Femur (tissue), 1 donor: Measurements from ENCODE around the gene DNPH1.
A peak's percentile ranks its signal among the peaks of the same experiment; 100 is the strongest.

Source experiments
- DNase-seq: peaks from one replicate; pipeline ENCODE4 v3.0.0-alpha.2; 2017

Gene DNPH1, protein sequence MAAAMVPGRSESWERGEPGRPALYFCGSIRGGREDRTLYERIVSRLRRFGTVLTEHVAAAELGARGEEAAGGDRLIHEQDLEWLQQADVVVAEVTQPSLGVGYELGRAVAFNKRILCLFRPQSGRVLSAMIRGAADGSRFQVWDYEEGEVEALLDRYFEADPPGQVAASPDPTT

GRCh38 chr6:43228951-43229802, at the start of gene DNPH1:
Gene DNPH1, minus strand, starts transcription at chr6:43229481. Its CDS starts 25 bp downstream, at chr6:43229456.
- DNase-seq: peak; percentile 85

DNA sequence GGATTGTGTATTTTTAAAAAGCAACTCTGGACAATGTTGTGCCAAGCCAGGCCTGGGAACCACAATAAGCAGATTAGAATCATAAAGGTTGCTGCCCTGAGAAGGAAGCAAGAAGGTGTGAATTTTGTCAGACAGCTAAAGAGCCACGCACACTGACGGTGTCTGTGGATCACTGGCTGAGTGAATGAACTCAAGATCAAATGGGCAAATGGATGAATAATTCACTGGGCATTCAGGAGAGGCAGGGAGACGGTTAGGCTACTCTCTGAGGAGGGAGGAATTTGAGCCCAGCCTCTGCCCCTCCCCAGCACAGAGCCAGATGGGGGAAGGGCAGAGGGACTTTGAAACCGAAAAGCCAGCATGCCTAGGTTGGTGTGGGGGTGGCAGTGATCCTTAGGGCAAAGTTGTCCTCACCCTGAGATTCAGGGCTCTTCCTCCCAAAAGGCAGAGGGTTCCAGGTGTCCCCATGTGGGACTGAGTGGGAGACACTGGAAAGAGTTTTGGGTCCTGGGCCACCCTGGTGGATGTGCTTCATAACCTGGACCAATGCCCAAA, 49.3 kb upstream of the DNPH1 start:
- DNase-seq: no peak

DNA sequence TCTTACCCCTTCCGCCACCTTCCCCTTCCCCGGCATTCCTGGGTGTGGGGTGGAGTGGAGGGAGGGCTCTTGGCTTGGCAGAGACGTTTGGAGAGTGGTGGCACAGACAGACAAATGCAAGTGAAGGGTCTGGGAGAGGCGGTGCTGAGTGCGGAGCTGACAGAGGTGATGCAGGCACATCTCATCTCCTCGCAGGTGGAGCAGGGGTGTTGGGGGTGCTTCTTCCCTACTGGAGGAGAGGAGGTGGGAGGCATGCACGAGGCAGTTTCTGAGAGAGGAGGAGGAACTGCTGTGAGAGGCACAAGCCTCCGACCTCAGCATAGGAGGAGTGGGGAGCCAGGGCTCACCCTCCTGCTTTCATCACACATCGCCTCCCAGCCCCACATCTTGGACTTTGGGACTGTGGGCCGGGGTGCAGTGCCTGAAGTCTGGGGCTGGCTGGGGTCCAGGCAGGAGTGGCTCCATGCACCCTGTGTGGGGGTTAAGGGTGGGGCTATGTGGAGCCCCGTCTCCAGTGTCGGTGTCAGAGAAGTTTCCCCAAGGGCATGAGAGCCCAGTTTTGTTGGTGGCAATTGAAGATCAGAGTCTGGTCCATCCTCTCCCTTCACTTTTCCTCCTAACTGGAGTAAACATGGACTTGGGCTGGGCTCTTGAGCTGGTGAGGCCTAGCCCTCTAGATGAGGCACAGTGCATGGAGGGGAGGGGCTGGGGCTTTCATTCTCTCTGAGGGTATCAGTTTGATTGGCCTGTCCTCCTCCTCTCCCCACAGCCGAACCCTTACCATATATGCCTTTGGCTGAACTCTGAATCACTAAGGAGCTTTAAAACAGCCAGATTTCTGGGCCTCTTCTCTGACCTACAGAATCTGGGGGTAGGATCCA, 48.6 kb upstream of the DNPH1 start:
- DNase-seq: no peak

DNA sequence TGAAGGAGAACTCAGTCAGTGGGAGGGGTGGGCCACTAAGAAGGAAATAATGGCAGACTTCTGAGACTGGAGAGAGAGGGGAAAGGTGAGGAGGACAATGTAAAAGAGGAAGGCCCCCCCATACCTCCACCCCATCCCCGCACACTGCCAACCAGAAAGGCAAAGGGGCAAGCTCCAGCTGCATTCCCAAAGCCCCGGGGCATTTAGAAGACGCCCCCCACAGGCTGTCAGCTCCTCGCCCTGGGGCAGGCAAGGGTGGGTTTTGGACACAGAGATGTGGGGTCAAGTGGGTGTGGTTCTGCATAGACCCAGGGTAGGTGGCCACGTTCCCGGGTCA, 48.0 kb upstream of the DNPH1 start:
- DNase-seq: no peak

DNA sequence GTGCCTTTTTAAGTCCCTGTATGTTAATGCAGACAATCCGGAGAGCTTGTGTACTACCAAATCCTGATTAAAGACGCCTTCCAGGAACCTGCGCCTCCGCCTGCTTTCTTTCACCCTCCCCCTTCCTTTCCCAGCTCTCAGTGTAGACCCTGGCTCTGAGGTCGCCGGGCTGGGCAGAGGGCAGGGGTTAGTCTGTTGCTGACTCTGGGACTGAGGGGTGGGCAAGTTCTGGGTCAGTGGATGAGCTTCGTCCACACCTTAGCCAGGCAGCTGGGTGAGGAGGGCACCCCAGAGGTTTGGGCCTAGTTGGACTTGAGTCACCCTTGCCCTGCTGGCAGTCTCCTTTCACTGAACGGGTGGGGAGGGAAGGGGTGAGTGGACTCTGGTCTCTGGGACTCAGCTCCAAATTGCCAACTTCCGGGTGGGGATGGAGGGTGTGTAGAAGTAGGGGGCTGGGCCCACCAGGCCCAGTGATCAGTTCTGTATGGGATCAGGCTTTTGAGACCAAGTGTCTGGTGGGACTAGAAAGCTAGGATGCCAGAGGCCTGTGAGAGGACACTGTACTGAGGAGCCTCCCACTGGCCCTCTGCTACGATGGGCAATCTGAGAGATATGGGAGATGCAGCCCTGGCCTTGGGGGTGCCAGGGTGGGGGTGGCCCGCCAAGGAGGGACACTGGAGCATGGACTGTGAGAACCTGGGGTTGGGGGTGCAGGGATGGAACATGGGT, 47.5 kb upstream of the DNPH1 start:
- DNase-seq: no peak

GRCh38 chr6:43275801-43276576, 46.7 kb upstream of the DNPH1 start:
- DNase-seq: no peak

DNA sequence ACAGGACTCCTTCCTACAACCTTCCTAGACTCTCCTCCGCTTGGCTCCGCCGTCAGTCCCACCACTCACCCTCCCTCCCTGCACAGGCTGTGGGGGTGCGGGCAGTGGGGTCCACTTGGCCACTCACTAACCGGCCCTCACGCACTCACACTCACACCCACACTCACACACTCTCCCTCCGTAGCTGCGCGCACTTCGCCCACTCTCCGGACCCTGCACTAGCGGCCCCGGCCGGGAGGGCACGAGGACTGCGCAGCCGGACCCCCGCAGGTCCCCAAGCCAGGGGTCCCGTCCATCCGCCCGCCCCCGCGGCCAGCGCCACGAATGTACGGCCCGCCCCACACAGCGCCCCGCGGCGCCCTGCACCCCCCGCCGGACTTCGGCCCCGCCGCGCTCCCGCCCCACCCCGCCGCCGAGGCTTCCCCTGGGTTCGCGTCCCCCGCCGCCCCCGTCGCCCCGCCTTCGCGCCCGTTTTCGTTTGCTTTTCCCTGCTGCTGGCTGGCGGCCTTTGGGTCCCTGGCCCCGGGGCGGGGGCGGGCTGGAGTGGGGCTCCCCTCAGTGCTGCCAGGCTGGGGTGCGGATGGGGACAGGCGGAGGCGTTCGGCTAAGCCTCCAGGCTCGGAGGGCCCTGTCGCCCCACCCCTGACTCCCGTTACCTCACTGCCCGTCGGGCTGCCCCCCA, 45.8 kb upstream of the DNPH1 start:
- no peak for DNase-seq

DNA sequence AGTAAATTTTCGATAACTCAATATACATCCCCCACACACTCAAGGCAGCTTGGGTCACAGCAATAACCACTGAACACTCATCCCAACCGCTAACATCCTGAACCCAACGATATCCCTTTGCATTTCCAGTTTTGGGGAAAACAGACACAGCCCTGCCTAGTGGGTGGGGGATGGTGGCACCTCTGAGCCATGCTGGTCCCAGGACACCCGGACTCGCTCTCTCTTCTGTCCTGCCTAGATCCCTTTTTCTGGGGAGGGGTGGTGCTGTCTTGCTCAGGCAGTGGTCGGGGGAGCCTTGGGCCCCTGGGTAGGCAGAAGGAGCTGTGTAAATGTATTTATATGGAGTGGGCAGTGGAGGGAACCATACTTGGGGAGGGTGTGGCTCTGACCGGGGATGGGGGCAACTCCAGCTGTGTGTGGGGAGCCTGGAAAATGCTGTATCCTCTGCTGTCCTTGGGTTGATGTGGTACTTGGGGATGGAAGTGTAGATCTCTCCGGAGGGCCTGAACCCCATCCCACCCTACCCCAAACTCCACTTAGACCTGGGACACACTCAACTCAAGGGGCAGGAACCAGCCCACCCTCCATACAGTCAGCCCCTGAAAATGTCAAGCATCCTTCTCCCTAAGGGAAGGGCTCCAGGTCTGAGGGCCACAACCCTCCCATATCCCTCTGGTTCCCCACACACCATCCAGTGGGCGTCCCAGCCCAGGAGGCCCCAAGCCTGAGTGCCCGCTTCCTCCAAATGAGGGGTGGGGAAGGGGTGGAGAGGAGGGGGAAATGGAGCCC, 45.0 kb upstream of the DNPH1 start:
- DNase-seq: peak; percentile 10

- peak; percentile 8 for DNase-seq
These were observed 44.4 kb upstream of the DNPH1 start for GRCh38 chr6:43273707-43274106.

- DNase-seq: peak; percentile 8
These were observed 42.7 kb upstream of the DNPH1 start for GRCh38 chr6:43271944-43272343.

GRCh38 chr6:43271103-43271815, 42.0 kb upstream of the DNPH1 start:
- peak; percentile 8 for DNase-seq

DNA sequence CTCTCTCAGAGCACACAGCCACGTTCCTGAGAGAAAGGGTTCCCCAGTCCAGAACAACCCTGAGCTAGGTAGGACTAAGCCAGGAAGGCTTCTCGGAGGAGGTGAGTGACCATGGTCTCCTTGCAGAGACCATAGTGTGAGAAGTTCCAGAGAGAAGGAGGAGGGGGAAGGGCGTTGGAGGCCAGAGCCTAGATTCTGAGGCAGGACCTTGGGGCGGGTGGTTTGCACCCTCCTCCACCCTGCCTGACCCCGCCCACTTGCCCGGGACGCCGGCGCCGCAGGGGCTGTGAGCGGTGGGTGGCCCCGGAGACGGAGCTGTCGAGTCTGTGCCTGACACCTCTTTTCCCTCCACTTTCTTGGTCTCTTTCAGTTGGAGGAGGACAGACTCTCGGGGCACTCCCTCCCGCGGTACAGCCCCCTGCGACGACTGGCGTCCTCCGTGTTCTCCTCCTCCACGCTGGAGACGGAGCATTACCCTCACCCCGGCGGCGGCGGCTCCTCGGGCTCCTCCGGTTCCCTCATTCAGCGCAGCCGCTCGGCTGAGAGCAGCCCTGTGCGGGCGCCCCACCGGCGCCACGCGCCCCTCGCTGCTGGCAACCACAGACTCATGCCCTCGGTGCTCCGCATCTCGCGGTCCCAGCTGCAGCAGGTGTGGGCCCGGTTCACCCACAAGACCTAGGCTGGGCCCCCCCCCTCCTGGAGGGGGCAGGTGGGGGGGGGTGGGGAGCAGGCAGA, 40.2 kb upstream of the DNPH1 start:
- DNase-seq: no peak

DNA sequence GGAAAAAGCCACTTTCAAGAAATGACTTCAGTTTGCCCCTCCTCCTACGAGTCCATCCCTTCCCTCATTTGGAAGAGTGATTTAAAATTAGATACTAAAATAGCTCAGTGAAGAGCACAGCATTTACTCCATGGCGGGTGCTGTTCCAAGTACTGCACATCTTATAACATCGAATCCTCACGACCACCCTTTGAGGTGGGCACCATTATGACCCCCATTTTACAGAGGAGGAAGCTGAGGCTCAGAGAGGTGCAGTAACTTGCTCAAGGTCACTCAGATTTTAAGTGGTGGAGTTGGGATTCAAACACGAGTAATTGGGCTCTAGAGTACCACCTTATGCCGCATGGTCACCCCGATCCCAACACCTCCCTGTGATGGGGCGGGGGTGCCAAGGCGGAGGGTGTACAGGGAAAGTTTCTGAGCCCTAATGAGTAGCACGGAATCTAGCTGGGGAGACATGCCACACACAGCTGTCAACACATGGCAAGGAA, 39.5 kb upstream of the DNPH1 start:
- DNase-seq: no peak

DNA sequence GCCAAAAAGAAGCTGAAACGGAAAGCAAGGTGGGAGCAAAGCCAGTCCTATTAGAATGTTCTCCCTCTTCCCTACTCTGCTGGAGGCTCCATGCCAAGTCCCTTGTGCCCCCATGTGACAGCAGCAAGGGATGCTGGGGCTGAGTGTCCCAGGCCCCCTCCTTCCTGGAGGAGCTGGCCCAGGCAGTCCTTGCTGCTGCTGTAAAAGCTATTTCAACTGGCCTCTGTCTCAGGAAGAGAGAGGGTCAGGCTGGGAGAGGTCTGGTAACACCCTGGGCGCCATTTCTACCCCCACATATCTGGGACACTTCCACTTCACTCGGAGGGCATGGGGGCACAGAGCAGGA, 39.0 kb upstream of the DNPH1 start:
- no peak for DNase-seq

DNA sequence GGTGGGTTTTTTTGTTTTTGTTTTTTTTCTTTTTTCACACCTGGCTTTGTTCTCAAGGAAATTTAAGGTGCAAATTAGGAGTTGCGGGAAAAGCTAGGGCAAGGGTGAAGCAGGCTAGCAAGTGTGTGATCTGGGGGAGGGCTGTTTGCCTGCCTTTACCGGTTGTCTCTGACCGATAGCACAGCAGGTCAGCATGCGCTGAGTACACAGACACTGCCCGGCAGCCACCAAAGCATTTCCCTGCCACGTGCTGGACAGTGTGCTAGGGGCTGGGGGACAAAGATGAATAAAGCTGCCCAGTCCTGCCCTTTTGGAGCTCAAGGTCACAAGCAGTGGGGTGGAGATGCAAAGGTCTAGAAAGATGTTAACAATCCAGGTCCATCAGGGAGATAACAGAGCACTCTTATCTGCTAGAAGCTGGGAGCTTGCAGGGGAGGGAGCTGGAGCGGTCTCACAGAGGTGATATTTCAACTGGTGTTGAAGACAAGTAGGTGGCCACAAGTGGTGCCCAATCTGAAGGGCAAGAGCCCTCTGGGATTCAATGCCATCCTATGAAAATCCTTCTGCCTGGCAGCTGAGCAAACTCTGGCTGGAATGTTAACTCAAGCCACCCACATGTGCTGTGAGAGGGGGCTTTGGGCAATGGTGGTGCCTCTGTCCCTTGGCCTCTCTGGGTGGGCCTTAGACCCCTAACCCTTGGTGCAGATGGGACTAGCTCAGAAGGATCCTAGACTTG, 38.5 kb upstream of the DNPH1 start:
- DNase-seq: no peak

DNA sequence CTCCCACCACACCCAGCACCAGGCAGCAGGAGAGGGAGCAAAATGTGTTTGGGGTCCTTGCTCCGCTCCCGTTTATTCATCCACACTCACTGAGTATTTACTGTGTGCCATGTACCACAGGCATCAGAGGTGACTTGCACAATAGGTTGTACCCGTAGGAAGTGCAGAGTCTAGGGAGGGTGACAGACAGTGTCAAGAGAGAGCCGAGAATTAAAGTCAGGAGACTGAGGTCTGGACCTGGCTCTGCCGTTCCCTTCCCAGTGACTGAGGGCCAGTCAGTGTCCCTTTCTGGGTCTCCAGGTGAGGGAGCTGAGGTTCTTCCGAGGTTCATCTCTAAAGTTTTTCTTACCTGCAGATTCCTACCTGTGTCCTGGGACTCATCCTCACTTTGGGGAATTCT, 36.3 kb upstream of the DNPH1 start:
- DNase-seq: no peak

DNA sequence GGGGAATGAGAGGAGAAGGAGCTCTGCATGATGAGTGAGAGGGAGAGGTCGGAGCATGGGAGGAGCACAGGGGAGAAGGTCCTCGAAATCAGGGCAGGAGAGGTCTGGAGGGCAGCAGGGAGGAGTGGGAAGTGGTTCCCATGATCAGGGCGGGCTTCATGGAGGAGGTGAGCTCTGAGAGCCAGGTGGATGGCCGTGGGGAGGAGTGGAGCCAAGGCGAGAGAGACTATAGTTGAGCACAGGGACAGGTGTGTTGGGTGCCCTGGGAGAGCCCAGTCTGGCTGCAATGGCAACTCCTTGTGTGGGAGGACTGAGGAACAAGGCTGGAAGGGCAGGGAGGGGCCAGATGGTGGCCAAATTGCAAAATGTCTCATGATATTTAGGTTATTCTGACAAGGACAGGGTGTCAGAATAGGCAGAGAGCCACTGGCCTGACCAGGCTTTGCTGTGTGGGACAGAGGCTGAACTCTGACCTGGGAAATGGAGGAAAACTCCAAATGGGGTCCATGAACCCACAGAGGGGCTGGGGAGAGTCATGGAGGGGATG, 35.4 kb upstream of the DNPH1 start:
- DNase-seq: no peak
